ENCODE data around the gene LCMT1. TPM values are rescaled to one million over a fixed set of nuclear protein-coding genes. Genes with fewer than 3 reads are reported as not detected.

Gene LCMT1
- total RNA-seq, 4 donors from 2014 or later, result 25.1 to 31.6 (median 29.9) TPM

DNA sequence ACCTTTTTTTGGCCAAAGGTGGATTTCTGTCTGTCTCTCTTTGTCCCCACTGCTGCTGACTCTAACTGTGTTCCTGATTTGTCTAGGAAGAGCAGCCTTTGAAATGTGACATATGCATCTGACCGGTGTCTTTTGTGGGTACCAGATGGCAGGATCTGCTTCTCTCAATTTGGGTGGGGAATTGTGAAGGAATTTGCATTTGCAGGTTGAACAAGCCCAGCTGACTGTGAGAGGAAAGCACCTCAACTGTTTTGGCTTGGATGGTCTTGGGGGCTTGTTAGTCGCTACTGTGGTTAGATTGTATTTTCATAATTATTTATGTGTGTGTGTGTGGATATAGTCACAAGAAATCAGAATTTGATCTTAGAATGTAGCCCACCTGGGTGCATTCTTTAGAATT is 37.7 kb upstream of the LCMT1 start:
- TF ChIP-seq, protein P1, sequence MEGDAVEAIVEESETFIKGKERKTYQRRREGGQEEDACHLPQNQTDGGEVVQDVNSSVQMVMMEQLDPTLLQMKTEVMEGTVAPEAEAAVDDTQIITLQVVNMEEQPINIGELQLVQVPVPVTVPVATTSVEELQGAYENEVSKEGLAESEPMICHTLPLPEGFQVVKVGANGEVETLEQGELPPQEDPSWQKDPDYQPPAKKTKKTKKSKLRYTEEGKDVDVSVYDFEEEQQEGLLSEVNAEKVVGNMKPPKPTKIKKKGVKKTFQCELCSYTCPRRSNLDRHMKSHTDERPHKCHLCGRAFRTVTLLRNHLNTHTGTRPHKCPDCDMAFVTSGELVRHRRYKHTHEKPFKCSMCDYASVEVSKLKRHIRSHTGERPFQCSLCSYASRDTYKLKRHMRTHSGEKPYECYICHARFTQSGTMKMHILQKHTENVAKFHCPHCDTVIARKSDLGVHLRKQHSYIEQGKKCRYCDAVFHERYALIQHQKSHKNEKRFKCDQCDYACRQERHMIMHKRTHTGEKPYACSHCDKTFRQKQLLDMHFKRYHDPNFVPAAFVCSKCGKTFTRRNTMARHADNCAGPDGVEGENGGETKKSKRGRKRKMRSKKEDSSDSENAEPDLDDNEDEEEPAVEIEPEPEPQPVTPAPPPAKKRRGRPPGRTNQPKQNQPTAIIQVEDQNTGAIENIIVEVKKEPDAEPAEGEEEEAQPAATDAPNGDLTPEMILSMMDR (IDR thresholded peaks at IDR 0.05; ENCODE audit: low read depth), result no peak

DNA sequence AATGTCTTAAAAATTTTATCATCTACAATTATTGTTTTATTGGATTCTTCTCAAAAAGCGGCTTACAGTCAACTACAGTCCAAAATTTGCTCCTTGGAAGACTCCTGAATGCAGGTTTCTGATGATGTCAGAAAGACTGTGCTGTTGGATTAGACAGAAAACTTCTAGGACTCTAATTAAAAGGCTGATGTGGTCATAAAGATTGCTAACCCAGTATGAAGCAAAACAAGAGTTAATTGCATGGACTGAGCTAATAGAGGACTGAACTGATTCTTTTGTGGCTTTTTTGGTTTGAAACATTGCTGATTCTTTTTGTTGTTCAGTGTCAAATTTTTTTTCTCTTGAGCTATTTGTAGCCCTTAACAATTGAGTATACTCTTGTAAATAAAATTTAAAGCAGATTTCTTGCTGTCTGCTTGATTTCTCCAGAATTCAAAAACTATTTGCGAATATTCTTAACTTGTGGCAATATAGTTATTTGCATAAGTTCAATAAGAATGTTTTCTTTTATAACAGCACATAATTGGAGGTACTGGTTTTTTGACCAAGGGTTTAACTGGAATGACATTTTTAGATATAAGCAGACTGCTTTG is 33.1 kb upstream of the LCMT1 start:
- TF ChIP-seq, protein P1 (IDR thresholded peaks at IDR 0.05; ENCODE audit: low read depth), result no peak

DNA sequence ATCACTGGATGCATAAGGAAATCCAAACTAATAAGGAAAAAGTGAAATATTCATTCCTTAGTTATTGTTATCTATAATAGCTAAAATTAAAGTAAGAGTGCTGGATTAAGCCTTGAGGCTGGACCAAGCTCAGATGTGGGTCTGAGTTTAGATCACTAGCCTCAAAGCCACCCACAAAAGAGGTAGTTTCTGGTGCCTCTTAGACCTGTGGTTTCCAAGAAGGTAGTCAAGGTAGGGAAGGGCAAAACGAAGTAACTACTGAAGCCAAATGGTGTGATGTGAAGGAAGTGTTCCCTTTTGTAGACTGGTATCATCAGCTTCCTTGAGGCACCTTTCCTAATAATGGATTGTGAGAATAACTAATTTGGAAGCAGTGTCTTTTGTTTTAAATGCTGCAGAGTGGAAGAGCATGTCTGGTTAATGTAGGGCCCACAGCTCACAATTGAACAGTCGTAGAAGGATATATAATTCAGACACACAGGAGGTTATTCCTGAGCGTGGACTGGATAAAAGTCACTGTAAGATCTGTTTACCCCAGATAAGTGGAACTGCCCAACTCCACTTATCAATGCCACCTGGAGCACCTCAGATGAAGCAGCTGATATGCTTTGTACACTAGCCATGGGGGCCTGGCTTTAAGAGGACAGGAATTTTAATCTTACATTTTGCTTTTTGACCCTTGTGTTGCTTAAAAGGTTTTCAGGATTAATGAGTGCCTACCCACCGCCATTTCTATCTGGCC is 31.7 kb upstream of the LCMT1 start:
- TF ChIP-seq, protein P1 (IDR thresholded peaks at IDR 0.05; ENCODE audit: low read depth), result no peak

DNA sequence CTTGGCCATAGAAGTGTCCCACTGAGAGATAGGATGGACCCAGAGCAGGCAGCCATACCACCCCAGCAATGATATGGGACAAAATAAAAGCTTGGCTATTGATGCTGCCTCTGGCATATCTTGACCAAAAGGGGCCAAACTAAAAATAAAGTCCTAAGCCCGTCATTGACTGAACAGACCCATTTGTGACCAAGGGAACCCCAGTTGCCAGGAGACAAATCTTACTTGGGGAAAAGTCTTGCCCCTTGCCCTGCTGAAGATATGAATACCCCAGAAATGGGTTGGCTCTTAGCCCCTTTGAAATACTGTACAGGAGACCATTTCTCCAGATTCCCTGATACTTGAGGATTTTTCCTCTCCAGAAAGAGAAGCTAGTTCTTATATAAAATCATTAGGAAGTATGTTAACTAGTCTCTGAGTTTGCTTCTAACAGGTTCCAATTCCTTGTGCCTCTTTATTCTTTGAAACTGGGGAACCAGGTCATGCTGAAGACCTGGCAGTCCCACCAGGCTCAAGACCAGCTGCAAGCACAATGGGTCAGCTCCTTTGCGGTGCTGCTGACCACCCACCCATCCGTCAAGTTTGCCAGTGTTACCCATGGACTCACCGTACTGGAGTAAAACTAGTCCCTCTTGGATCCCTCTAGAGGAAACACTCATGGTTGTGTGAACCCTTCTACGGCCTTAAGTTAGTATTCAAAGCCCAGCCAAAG is 31.0 kb upstream of the LCMT1 start:
- TF ChIP-seq, protein P1 (IDR thresholded peaks at IDR 0.05; ENCODE audit: low read depth), result no peak

DNA sequence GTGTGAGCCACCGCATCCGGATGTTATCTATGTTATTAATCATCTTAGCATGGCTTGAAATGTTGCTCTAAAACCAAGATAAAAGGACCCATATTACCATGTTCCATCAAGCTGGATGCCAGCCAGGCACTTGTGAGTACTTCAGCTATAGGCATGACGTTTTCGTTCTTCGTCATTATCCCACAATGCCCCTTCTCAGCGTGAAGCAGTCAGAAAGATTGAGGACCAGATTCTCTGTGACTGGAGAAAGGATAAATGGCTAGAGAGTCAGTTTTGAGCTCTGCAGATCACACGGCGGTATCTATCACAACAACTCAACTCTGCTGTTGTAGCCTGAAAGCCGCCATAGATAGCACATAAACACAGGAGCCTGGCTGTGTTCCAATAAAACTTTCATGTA is 29.8 kb upstream of the LCMT1 start:
- TF ChIP-seq, protein P1 (IDR thresholded peaks at IDR 0.05; ENCODE audit: low read depth), result no peak

DNA sequence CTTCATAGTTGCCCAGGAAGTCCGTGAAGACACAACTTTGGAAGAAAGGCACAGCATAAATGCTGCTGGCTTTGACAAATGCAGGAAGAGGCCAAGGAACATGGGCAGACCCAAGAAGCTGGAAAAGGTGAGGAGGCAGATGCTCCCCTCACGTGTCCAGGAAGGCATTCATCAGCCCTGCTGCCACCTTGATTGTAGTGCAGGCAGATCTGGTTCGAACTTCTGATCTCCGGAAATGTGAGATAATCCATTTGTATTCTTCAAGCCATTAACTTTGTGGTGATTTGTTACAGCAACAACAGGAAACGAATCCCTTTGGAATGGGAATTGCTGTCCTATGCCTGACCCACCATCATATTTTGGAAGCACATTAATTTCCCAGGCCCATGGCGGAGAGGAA is 28.5 kb upstream of the LCMT1 start:
- TF ChIP-seq, protein P1 (IDR thresholded peaks at IDR 0.05; ENCODE audit: low read depth), result no peak

DNA sequence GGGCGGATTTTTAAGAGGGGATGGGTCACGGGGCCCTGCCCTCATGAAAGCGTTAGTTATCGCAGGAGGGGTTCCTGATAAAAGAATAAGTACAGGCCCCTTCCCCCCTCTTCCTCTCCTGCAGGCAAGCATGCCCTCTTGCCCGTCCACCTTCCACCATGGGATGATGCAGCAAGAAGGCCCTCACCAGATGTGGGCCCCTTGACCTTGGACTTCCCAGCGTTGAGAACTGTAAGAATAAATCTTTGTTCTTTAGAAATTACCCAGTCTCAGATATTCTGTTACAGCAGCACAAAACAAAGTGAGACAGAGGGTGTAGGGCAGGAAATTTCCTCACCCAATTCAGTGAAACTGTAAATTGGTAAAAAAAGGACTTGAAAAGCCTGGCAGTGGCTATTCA is 27.8 kb upstream of the LCMT1 start:
- TF ChIP-seq, protein P1 (IDR thresholded peaks at IDR 0.05; ENCODE audit: low read depth), result no peak

Data from subcutaneous adipose tissue (tissue), 4 donors.